ENCODE results near the gene PPP6R2. TPM values are rescaled to one million over a fixed set of nuclear protein-coding genes. Genes with fewer than 3 reads are reported as not detected.

PPP6R2 gene
- total RNA-seq, 1 experiment from 2014 or later: 61.3 TPM

- H3K4me1 ChIP-seq (ENCODE audit: control insufficient read depth in 1 of 2, insufficient read depth in 2 of 2, low read length in 2 of 2): no peaks in the 10 kb centered on the region
- intact Hi-C loops (cut with micrococcal nuclease): no loop called here
- peaks cover 33 to 54% of the 10 kb centered on the region in 2 experiments; a peak in 3 of 4 replicates for H3K36me3 ChIP-seq (ENCODE audit: control insufficient read depth in 1 of 2, insufficient read depth in 2 of 2, low read length in 2 of 2)
- POLR2A ChIA-PET: no interaction called here
- TF ChIP-seq RAD21 (IDR thresholded peaks at IDR 0.05; ENCODE audit: low read depth): peak; percentile 32; the same call in 1 of the 2 replicates
- no peak for TF ChIP-seq JUND (IDR thresholded peaks at IDR 0.05)
- TF ChIP-seq CTCF (IDR thresholded peaks at IDR 0.05 in 2 of 3, conservative IDR thresholded peaks at IDR 0.05 in 1 of 3; ENCODE audit: borderline replicate concordance in 1 of 3, insufficient read depth in 1 of 3, low read depth in 2 of 3, low read length in 2 of 3): peak in 2 of 3 experiments; percentile 19 to 23; a peak in 1 of 6 replicates
- DNase-seq (ENCODE audit: low read depth, low spot score): no peak
- no peaks in the 10 kb centered on the region for H3K27me3 ChIP-seq (ENCODE audit: insufficient read depth, low read length)
- H3K9me2 ChIP-seq (ENCODE audit: insufficient read depth): no peaks in the 10 kb centered on the region
- H3K9ac ChIP-seq (ENCODE audit: low read length): no peak overlapping the region
- no peaks in the 10 kb centered on the region for H3K79me2 ChIP-seq (ENCODE audit: insufficient read depth, low read length)
- RAD21 ChIA-PET (ENCODE audit: low non-redundant PET in 1 of 2, low total read pairs in 2 of 2, uncharacterized antibody in 2 of 2, unreplicated experiment in 2 of 2): no interaction called here
- H3K4me2 ChIP-seq (ENCODE audit: low read length): no peak overlapping the region
- CTCF ChIA-PET: interaction anchor here (1.3 to 1.5 kb wide), 3 partner anchors 15 to 110 kb away, joined by 3 to 7 read pairs (median 4); partner anchors contain the start of gene SCO2
- no peak overlapping the region for H3K4me3 ChIP-seq (replicated peaks in 1 of 2; ENCODE audit: low read depth in 1 of 2, low read length in 2 of 2)
- H3K9me3 ChIP-seq (ENCODE audit: control insufficient read depth in 1 of 2, insufficient read depth in 1 of 2, low read depth in 1 of 2, low read length in 2 of 2): no peaks in the 10 kb centered on the region
- no peak overlapping the region for H2AFZ ChIP-seq (ENCODE audit: low read depth, low read length, poor library complexity, severe bottlenecking)
- no peaks in the 10 kb centered on the region for H4K20me1 ChIP-seq (ENCODE audit: insufficient read depth)
- no TSS peak for BruUV-seq (replicated peaks)
- no peak overlapping the region for H3K27ac ChIP-seq (ENCODE audit: low read depth, low read length)
- peak; percentile 63 for ATAC-seq
These were observed 72.3 kb downstream of the PPP6R2 start for GRCh38 chr22:50415426-50415825.

GRCh38 chr22:50416996-50417395, 73.9 kb downstream of the PPP6R2 start:
- BruUV-seq (replicated peaks): no TSS peak
- intact Hi-C loops (cut with micrococcal nuclease): no loop called here

More at GRCh38 chr22:50416996-50417395, 73.9 kb downstream of the PPP6R2 start:
- Histone ChIP-seq H3K36me3 (ENCODE audit: control insufficient read depth in 1 of 2, insufficient read depth in 2 of 2, low read length in 2 of 2) (peaks cover 42 to 55% of the 10 kb centered on the region in 2 experiments), H3K4me1 (ENCODE audit: control insufficient read depth in 1 of 2, insufficient read depth in 2 of 2, low read length in 2 of 2) (no peaks in the 10 kb centered on the region), H3K9ac (ENCODE audit: low read length) (no peak overlapping the region), H3K27me3 (ENCODE audit: insufficient read depth, low read length) (no peaks in the 10 kb centered on the region), H3K9me3 (ENCODE audit: control insufficient read depth in 1 of 2, insufficient read depth in 1 of 2, low read depth in 1 of 2, low read length in 2 of 2) (no peaks in the 10 kb centered on the region), H3K4me2 (ENCODE audit: low read length) (no peak overlapping the region), H3K27ac (ENCODE audit: low read depth, low read length) (no peak overlapping the region), H3K9me2 (ENCODE audit: insufficient read depth) (no peaks in the 10 kb centered on the region), H4K20me1 (ENCODE audit: insufficient read depth) (no peaks in the 10 kb centered on the region), H2AFZ (ENCODE audit: low read depth, low read length, poor library complexity, severe bottlenecking) (no peak overlapping the region), H3K4me3 (replicated peaks in 1 of 2; ENCODE audit: low read depth in 1 of 2, low read length in 2 of 2) (no peak overlapping the region), H3K79me2 (ENCODE audit: insufficient read depth, low read length) (no peaks in the 10 kb centered on the region)
- ATAC-seq (no peak), DNase-seq (ENCODE audit: low read depth, low spot score) (no peak)
- ChIA-PET RAD21 (ENCODE audit: low non-redundant PET in 1 of 2, low total read pairs in 2 of 2, uncharacterized antibody in 2 of 2, unreplicated experiment in 2 of 2) (no interaction called here), POLR2A (no interaction called here), CTCF (no interaction called here)
- TF ChIP-seq REST (IDR thresholded peaks at IDR 0.05; ENCODE audit: low read depth) (no peak), SIN3A (IDR thresholded peaks at IDR 0.05; ENCODE audit: low read depth) (no peak), JUND (IDR thresholded peaks at IDR 0.05) (no peak), EZH2 (IDR thresholded peaks at IDR 0.05) (no peak), CTCF (IDR thresholded peaks at IDR 0.05 in 2 of 3, conservative IDR thresholded peaks at IDR 0.05 in 1 of 3; ENCODE audit: borderline replicate concordance in 1 of 3, insufficient read depth in 1 of 3, low read depth in 2 of 3, low read length in 2 of 3) (no peak)
